GM12872 (cell line): ENCODE data around the gene ZNF608.

ENCODE experiments used
- TF ChIP-seq, protein P1 (sequence below): IDR thresholded peaks from 3 replicates; pipeline ENCODE4 v1.5.1; 2011; ENCODE audit warnings: low read depth, mild to moderate bottlenecking, low read length, moderate library complexity; ENCODE audit not compliant: insufficient read depth

The ZNF608 gene, protein sequence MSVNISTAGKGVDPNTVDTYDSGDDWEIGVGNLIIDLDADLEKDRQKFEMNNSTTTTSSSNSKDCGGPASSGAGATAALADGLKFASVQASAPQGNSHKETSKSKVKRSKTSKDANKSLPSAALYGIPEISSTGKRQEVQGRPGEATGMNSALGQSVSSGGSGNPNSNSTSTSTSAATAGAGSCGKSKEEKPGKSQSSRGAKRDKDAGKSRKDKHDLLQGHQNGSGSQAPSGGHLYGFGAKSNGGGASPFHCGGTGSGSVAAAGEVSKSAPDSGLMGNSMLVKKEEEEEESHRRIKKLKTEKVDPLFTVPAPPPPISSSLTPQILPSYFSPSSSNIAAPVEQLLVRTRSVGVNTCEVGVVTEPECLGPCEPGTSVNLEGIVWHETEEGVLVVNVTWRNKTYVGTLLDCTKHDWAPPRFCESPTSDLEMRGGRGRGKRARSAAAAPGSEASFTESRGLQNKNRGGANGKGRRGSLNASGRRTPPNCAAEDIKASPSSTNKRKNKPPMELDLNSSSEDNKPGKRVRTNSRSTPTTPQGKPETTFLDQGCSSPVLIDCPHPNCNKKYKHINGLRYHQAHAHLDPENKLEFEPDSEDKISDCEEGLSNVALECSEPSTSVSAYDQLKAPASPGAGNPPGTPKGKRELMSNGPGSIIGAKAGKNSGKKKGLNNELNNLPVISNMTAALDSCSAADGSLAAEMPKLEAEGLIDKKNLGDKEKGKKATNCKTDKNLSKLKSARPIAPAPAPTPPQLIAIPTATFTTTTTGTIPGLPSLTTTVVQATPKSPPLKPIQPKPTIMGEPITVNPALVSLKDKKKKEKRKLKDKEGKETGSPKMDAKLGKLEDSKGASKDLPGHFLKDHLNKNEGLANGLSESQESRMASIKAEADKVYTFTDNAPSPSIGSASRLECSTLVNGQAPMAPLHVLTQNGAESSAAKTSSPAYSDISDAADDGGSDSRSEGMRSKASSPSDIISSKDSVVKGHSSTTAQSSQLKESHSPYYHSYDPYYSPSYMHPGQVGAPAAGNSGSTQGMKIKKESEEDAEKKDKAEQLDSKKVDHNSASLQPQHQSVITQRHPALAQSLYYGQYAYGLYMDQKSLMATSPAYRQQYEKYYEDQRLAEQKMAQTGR (N-terminal part only)

DNA sequence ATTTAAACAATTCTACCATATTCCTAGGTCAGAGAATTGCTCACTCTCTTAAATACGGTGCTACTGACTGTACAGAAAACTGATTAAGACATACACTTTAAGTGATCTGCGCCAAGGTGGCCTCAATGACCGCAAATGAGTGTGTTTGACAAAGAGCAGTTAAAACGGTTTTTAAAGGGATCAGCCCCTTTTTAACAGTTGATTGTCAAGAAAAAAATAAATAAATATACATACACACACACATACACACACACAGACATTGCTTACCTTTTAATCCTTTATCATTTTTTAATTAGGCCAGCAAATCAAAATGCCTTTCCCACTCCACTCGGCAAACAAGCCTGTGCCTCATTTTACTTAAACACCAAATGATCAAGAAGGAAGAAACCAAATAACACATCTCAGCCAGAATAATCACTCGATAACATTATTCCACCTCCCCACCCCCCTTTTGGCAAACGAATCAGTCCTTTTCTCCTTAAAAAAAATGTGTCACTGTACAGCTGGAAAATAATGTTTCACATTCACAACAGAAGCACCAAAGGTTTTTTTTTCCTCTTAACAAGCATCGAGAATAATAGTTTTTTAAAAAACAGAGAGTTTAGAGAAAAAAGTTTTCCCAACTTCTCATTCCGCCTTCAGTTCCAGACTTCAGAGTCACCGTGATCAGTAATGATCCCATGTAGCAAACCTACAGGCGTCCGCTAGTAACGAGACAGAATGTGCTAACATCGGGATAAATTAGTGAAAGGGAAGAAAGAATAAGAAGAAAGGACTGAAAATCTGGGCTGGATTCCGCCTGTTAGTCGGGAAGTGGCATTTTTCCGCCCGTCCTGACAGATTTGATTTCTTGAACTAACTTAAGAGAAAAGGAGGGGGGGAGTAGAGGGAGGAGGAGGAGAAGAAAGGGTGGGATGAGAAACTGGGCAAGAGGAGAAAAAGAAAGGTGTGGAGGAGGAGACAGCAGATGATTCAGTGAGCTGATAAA, at the start of gene ZNF608:
TSS of gene ZNF608 (minus strand) at position 712 of the 988 bp plus-strand sequence. CDS start 1,650 bp downstream, outside the sequence.
- TF ChIP-seq, protein P1, sequence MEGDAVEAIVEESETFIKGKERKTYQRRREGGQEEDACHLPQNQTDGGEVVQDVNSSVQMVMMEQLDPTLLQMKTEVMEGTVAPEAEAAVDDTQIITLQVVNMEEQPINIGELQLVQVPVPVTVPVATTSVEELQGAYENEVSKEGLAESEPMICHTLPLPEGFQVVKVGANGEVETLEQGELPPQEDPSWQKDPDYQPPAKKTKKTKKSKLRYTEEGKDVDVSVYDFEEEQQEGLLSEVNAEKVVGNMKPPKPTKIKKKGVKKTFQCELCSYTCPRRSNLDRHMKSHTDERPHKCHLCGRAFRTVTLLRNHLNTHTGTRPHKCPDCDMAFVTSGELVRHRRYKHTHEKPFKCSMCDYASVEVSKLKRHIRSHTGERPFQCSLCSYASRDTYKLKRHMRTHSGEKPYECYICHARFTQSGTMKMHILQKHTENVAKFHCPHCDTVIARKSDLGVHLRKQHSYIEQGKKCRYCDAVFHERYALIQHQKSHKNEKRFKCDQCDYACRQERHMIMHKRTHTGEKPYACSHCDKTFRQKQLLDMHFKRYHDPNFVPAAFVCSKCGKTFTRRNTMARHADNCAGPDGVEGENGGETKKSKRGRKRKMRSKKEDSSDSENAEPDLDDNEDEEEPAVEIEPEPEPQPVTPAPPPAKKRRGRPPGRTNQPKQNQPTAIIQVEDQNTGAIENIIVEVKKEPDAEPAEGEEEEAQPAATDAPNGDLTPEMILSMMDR, result no peak

DNA sequence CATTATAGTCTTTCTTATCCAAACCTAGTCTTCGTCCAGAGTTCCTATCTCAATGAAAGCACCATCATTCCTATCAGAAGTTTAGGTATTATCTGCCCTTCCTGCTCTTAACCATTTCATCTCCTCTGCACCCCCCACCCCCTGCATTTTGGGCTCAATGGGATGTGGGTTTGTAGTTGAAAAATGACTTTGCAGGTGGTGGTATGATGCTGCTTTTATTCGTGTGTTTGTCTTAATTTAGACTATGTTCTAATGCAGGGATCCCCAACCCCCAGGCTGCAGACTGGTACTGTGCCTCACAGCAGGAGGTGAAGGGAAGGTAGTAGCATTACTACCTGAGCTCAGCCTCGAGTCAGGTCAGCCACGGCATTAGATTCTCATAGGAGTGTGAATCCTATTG, 49.4 kb upstream of the ZNF608 start:
- TF ChIP-seq, protein P1, result no peak

DNA sequence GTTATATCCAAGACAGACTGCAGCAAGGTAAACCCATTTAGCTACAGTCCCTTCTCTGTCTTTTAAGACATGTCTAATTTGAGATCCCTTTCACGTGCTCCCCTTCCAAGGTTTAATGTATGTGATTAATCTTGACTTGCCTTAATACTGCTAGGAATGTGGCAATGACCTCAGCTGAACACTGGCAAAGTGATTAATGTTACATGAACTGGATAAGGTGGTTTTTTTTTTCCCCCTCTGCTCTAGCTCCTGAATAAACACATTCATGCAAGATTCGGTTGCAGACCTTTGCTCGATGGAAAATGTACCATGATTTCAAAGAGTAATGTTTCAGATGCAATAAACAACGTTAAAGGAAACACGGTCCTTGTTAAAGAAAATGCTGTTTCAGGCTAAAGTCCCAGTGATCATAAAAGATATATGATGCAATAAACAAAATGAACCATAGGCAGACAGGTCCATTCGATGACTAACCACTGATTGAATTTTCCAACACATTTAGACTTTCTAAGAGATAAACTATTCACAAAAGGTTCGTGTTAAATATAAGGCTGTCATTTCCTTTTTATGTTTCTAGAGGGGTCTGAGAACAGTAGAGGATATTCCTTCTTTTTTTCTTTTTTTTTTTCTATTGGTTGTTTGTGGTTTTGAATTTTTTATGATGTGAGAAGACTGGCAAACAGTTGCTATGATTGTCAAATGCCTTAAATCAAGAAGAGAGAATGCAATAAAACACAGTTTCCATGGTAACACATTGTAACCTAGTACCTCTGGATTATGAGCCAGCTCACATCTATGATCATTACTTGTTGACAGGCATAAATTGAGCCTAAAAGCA, 44.7 kb upstream of the ZNF608 start:
- TF ChIP-seq, protein P1, result no peak

DNA sequence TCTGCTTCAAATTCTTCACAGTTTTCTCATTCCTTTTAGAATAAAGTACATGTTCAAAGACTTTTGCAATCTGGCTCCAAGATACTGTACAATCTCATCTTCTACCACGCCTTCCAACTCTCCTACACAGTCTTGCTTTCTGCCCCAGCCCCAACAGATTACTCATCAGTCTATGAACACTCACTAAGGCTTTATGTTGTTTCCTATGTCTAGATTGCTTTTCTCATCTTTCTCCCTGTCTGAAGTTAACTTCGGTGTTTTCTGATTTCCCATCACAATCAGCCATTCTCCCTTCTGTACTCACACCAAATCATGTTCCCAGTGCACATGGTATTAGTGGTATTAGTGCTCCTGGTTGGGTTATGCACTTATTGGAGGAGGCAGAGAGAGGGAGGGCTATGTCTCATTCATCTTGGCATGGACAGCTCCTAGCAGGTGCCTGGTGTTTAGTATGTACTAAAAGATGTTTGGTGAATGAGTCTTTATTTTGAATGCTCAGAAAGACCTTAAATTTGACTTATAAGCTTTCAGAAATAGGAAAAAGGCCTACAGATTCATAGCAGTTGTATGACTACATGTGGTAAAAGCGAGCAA, 44.0 kb upstream of the ZNF608 start:
- TF ChIP-seq, protein P1, result no peak

DNA sequence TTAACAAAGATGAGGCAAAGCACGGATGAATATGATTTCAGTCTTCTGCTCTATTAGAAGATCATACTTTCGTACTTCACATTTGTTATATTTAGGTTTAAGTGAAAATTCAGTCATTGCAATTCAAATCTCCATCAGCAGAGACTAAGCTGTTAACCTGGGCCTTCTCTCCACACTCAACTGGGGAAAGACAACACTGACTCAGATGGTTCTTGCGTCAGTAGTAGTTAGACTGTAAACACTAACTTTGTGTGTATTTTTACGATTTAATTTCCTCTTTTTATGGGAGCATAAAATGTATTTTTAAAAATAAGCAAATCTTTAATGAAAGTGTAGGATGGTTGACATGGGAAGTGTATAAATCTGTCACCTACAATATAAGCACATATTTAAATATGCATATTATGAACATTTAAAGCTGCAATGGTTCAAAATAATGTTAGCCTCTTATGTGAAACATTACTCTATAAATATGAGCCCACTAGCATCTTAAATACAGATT, 42.7 kb upstream of the ZNF608 start:
- TF ChIP-seq, protein P1, result no peak

DNA sequence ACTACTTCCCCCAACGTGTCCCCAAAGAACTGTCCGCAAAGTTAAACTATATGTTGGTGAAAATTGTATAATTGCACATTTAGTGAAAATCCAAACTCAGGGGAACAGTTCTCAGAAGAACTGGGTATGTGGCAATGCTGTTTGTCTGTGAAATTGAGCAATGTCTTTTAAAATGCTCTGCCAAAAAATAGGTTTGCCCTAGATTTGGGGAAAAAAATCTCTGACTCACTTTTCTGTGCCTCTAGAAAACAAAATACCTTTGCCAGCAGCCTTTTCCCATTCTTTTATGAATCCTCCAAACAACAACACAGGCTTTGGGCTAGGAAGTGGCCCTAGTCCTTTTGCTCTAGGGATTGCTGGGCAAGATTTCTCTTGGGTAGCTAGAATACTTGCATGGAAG, 37.4 kb upstream of the ZNF608 start:
- TF ChIP-seq, protein P1, result no peak
